A549 (cell line): ENCODE measurements around the gene MKNK1. TPM values are rescaled to one million over a fixed set of nuclear protein-coding genes. Genes with fewer than 3 reads are reported as not detected.

ENCODE experiments used
- ATAC-seq, 2 experiments: fragments of 200-7000 bp in 1 of 2; fragments of >200 bp in 1 of 2; cut with Nextera tagmentation in 1 of 2; cut with Tn5 transposase in 1 of 2; 3 replicates each; pipeline versions ENCODE4 v1.8.0 to v1.9.1; 2018 to 2020; ENCODE audit warnings: mild to moderate bottlenecking in 1 of 2, moderate library complexity in 1 of 2
- CTCF ChIA-PET: fragments of 300-600 bp; sonication (Branson Sonifier 250); formaldehyde crosslinking; extraction: SDS; loops from one replicate; lab custom pipeline; 2021; ENCODE audit warnings: antibody characterized with exemption, inconsistent platforms; lab: Yijun Ruan, JAX
- POLR2A ChIA-PET: fragments of 350-600 bp; formaldehyde crosslinking; extraction: SDS; loops from one replicate; lab custom pipeline; 2021; ENCODE audit warnings: antibody characterized with exemption, inconsistent platforms; lab: Yijun Ruan, JAX
- DNase-seq, 2 experiments: peaks; one replicate each; pipeline versions ENCODE4 v3.0.0 to v3.0.0-alpha.2; 2011 to 2016; ENCODE audit warnings: low read depth in 1 of 2, low spot score in 1 of 2
- FAIRE-seq: peaks from 2 replicates; lab custom pipeline; 2011; peaks lifted over from hg19 to GRCh38; lab: Jason Lieb, UNC
- H3K27ac ChIP-seq, 2 experiments: fragments of >200 bp; sonication (Bioruptor Twin); formaldehyde crosslinking; 3 replicates each; pipeline ENCODE4 v1.5.1; 2016 to 2017
- H3K4me1 ChIP-seq: fragments of >200 bp; sonication (Bioruptor Twin); formaldehyde crosslinking; 3 replicates; pipeline ENCODE4 v1.6.1; 2016
- H3K4me2 ChIP-seq: fragments of >200 bp; sonication (Bioruptor Twin); formaldehyde crosslinking; 3 replicates; pipeline ENCODE4 v1.6.1; 2016
- H3K4me3 ChIP-seq: fragments of >200 bp; sonication (Bioruptor Twin); formaldehyde crosslinking; 3 replicates; pipeline ENCODE4 v1.5.1; 2016
- H3K9me3 ChIP-seq: fragments of >200 bp; sonication (Bioruptor Twin); formaldehyde crosslinking; 3 replicates; pipeline ENCODE4 v1.6.1; 2016
- CEBPB ChIP-seq, 2 experiments: fragments of >200 bp in 1 of 2; sonication (Bioruptor Twin) in 1 of 2; formaldehyde crosslinking in 1 of 2; IDR thresholded peaks; 2 replicates each; pipeline ENCODE4 v1.6.1; 2012 to 2016
- E2F6 ChIP-seq: IDR thresholded peaks from 2 replicates; pipeline ENCODE4 v1.6.1; 2012; ENCODE audit warnings: low read depth, borderline replicate concordance
- EHF ChIP-seq: fragments of 250-450 bp; sonication (Bioruptor Pico); IDR thresholded peaks from 2 replicates; pipeline ENCODE4 v1.5.0; 2020; ENCODE audit warnings: mild to moderate bottlenecking
- ELK1 ChIP-seq: fragments of 150-350 bp; IDR thresholded peaks from 2 replicates; pipeline ENCODE4 v1.6.1; 2014; ENCODE audit warnings: low read depth, mild to moderate bottlenecking, low read length
- EP300 ChIP-seq, 2 experiments: fragments of >200 bp; sonication (Bioruptor Twin); formaldehyde crosslinking; IDR thresholded peaks; 2 replicates in 1 of 2; 3 replicates in 1 of 2; pipeline ENCODE4 v1.6.1; 2016 to 2017
- ESRRA ChIP-seq: fragments of 150-350 bp; IDR thresholded peaks from 2 replicates; pipeline ENCODE4 v1.6.1; 2014; ENCODE audit warnings: mild to moderate bottlenecking, low read length, borderline replicate concordance
- HDAC2 ChIP-seq: fragments of 200-600 bp; sonication (generic); IDR thresholded peaks from 2 replicates; pipeline ENCODE4 v1.6.1; 2016
- HEYL ChIP-seq: fragments of 250-450 bp; sonication (Bioruptor Pico); IDR thresholded peaks from 2 replicates; pipeline ENCODE4 v1.8.0; 2021; ENCODE audit warnings: mild to moderate bottlenecking, moderate library complexity
- JUN ChIP-seq, 2 experiments: fragments of >200 bp; sonication (Bioruptor Twin); formaldehyde crosslinking; IDR thresholded peaks; 2 replicates in 1 of 2; 3 replicates in 1 of 2; pipeline ENCODE4 v1.6.1; 2016 to 2017
- KDM1A ChIP-seq: fragments of 200-600 bp; sonication (generic); IDR thresholded peaks from 2 replicates; pipeline ENCODE4 v1.6.1; 2016; ENCODE audit warnings: low read depth, mild to moderate bottlenecking
- KDM5A ChIP-seq: fragments of 200-600 bp; sonication (generic); IDR thresholded peaks from 2 replicates; pipeline ENCODE4 v1.6.1; 2016; ENCODE audit warnings: antibody characterized with exemption, mild to moderate bottlenecking
- MAZ ChIP-seq: fragments of 150-350 bp; IDR thresholded peaks from 2 replicates; pipeline ENCODE4 v1.6.1; 2014; ENCODE audit warnings: antibody characterized with exemption, low read depth, low read length, borderline replicate concordance
- PHF8 ChIP-seq: fragments of 200-600 bp; sonication (generic); IDR thresholded peaks from 2 replicates; pipeline ENCODE4 v1.6.1; 2016; ENCODE audit warnings: low read depth, mild to moderate bottlenecking, antibody characterized with exemption, moderate library complexity, borderline replicate concordance
- POLR2A ChIP-seq: IDR thresholded peaks from 2 replicates; pipeline ENCODE4 v1.6.1; 2012; ENCODE audit warnings: mild to moderate bottlenecking, low read length
- POLR2AphosphoS2 ChIP-seq: conservative IDR thresholded peaks from 2 replicates; pipeline ENCODE4 v1.6.1; 2012; ENCODE audit warnings: low read length, improper control_type of control experiment, inconsistent platforms
- RAD21 ChIP-seq, 2 experiments: fragments of >200 bp in 1 of 2; sonication (Bioruptor Twin) in 1 of 2; formaldehyde crosslinking in 1 of 2; IDR thresholded peaks in 1 of 2; conservative IDR thresholded peaks in 1 of 2; 2 replicates in 1 of 2; 3 replicates in 1 of 2; pipeline ENCODE4 v1.6.1; 2012 to 2018; ENCODE audit warnings: inconsistent platforms in 1 of 2
- RARB ChIP-seq: fragments of 250-450 bp; sonication (Bioruptor Pico); IDR thresholded peaks from 2 replicates; pipeline ENCODE4 v1.8.0; 2021; ENCODE audit warnings: mild to moderate bottlenecking, moderate library complexity
- SREBF2 ChIP-seq: fragments of 450-650 bp; IDR thresholded peaks from 2 replicates; pipeline ENCODE4 v1.6.1; 2014; ENCODE audit warnings: mild to moderate bottlenecking, moderate library complexity
- TFCP2L1 ChIP-seq: fragments of 250-450 bp; sonication (Bioruptor Pico); IDR thresholded peaks from 2 replicates; pipeline ENCODE4 v1.5.0; 2021; ENCODE audit warnings: mild to moderate bottlenecking
- ZNF302 ChIP-seq: fragments of 250-450 bp; sonication (Bioruptor Pico); IDR thresholded peaks from 2 replicates; pipeline ENCODE4 v1.9.0; 2021; ENCODE audit warnings: inconsistent platforms, mild to moderate bottlenecking, moderate library complexity
- WGBS: methylation state at CpG from one replicate; pipeline ENCODE4 v1.1.6; 2017; ENCODE audit errors: missing lambda C conversion rate; 5-methylcytosine and 5-hydroxymethylcytosine counted together
- polyA plus RNA-seq, 4 experiments: library from polyadenylated mRNA; depleted of rRNA in 3 of 4; stranded (reverse); fragments of >200 nt; fragmentation: RNase III in 1 of 4; extraction: RNeasy Plus Mini Kit Qiagen cat#74134 plus additional on column Dnase treatment in 1 of 4; gene quantifications; 2 replicates in 3 of 4; 3 replicates in 1 of 4; pipeline ENCODE4 v1.2.3, GENCODE V29; 2011 to 2017
- TF ChIP-seq, protein P1 (sequence below): IDR thresholded peaks from 2 replicates; pipeline ENCODE4 v1.6.1; 2012
- TF ChIP-seq, protein P2 (sequence below): fragments of 250-450 bp; sonication (Bioruptor Pico); IDR thresholded peaks from 2 replicates; pipeline ENCODE4 v1.5.0; 2020; ENCODE audit warnings: low read depth, mild to moderate bottlenecking, moderate library complexity
- TF ChIP-seq, protein P3 (sequence below): fragments of >200 bp; sonication (Bioruptor Twin); formaldehyde crosslinking; IDR thresholded peaks from 2 replicates; pipeline ENCODE4 v1.6.1; 2016

MKNK1 gene
- polyA plus RNA-seq, 2 of the 4 experiments (the other 2 are of a cell fraction): 20.8 to 28.4 TPM

- H3K4me1 ChIP-seq: no peaks in the 10 kb centered on the region
- no peak overlapping the region for H3K27ac ChIP-seq
- ChIA-PET CTCF (no interaction called here), POLR2A (no interaction called here)
- WGBS: 80% methylated on average over 4 of the region's 4 CpGs
- H3K4me3 ChIP-seq: no peak overlapping the region
- no peaks in the 10 kb centered on the region for H3K9me3 ChIP-seq
- FAIRE-seq (no peak), ATAC-seq (no peak), DNase-seq (no peak)
- no peak overlapping the region for H3K4me2 ChIP-seq
- TF ChIP-seq TFCP2L1 (CRISPR knock-in tag) (no peak), POLR2A (no peak), EHF (no peak), HEYL (CRISPR knock-in tag) (no peak), E2F6 (no peak), ELK1 (no peak), KDM1A (no peak), HDAC2 (no peak), MAZ (no peak), SREBF2 (no peak), ESRRA (no peak)
- TF ChIP-seq, protein P1, sequence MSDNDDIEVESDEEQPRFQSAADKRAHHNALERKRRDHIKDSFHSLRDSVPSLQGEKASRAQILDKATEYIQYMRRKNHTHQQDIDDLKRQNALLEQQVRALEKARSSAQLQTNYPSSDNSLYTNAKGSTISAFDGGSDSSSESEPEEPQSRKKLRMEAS: no peak
Measured at GRCh38 chr1:46569116-46569515, 35.0 kb downstream of the MKNK1 start.

- 90% methylated on average over 6 of the region's 6 CpGs for WGBS
- Histone ChIP-seq H3K27ac (no peak overlapping the region), H3K4me1 (no peaks in the 10 kb centered on the region), H3K4me3 (no peak overlapping the region), H3K9me3 (no peaks in the 10 kb centered on the region), H3K4me2 (no peak overlapping the region)
- TF ChIP-seq TFCP2L1 (CRISPR knock-in tag): no peak
- TF ChIP-seq CEBPB (IDR thresholded peaks at IDR 0.05): no peak
- TF ChIP-seq KDM5A: no peak
- TF ChIP-seq ESRRA: no peak
- TF ChIP-seq PHF8: no peak
- TF ChIP-seq RARB (CRISPR knock-in tag): no peak
- no peak for TF ChIP-seq SREBF2
- TF ChIP-seq, protein P2, sequence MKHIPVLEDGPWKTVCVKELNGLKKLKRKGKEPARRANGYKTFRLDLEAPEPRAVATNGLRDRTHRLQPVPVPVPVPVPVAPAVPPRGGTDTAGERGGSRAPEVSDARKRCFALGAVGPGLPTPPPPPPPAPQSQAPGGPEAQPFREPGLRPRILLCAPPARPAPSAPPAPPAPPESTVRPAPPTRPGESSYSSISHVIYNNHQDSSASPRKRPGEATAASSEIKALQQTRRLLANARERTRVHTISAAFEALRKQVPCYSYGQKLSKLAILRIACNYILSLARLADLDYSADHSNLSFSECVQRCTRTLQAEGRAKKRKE: no peak
- TF ChIP-seq ZNF302 (CRISPR knock-in tag): no peak
- no peak for TF ChIP-seq JUN (IDR thresholded peaks at IDR 0.05)
- TF ChIP-seq EHF: no peak
- no peak for TF ChIP-seq E2F6
- no peak for TF ChIP-seq POLR2AphosphoS2
- TF ChIP-seq EP300 (IDR thresholded peaks at IDR 0.05): no peak
- TF ChIP-seq HDAC2: no peak
- TF ChIP-seq, protein P3, sequence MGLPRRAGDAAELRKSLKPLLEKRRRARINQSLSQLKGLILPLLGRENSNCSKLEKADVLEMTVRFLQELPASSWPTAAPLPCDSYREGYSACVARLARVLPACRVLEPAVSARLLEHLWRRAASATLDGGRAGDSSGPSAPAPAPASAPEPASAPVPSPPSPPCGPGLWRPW: no peak
- no peak for TF ChIP-seq RAD21 (conservative IDR thresholded peaks at IDR 0.05 in 1 of 2, IDR thresholded peaks at IDR 0.05 in 1 of 2)
- ATAC-seq: no peak
- ChIA-PET POLR2A (no interaction called here), CTCF (no interaction called here)
- no peak for FAIRE-seq
- no peak for DNase-seq
Measured at GRCh38 chr1:46568461-46568891, 35.6 kb downstream of the MKNK1 start.
